Measurements from ENCODE around the gene SLC9A4. TPM values are rescaled to one million over a fixed set of nuclear protein-coding genes. Genes with fewer than 3 reads are reported as not detected.

The SLC9A4 gene
- total RNA-seq, 1 donor from 2014 or later, result not detected

GRCh38 chr2:102547462-102547861 is 74.4 kb downstream of the SLC9A4 start:
- H3K27me3 ChIP-seq (ENCODE audit: low read depth), result no peaks in the 10 kb centered on the region
- H3K9me3 ChIP-seq, result peaks cover 17% of the 10 kb centered on the region
- no peaks in the 10 kb centered on the region for H3K36me3 ChIP-seq
- H3K4me1 ChIP-seq, result no peaks in the 10 kb centered on the region
- no peak for ATAC-seq
- no peak overlapping the region for H3K4me3 ChIP-seq
- no peak for TF ChIP-seq CTCF (IDR thresholded peaks at IDR 0.05)
- no peak for DNase-seq
- intact Hi-C loops (cut with DNase I), result no loop called here
- no peak overlapping the region for H3K27ac ChIP-seq

DNA sequence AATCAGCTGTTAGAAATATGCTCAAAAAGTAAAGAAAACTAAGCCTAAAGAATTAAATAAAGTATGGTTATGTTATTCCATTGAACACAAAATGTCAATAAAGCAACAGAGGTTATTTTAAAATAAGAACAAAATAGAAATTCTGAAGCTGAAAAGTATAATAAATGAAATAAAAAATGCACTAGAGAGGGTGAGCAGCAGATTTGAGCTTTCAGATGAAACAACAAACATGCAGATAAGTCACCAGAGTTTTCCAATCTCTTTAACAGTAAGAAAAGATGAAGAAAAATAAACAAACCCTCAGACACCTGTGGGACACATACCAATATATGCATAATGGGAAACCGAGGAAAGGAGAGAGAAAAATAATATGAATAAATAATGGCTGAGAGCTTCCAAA is 76.0 kb downstream of the SLC9A4 start:
- no peaks in the 10 kb centered on the region for H3K27me3 ChIP-seq (ENCODE audit: low read depth)
- H3K4me1 ChIP-seq, result no peaks in the 10 kb centered on the region
- DNase-seq, result no peak
- H3K9me3 ChIP-seq, result peaks cover 17% of the 10 kb centered on the region
- H3K27ac ChIP-seq, result no peak overlapping the region
- no peak overlapping the region for H3K4me3 ChIP-seq
- TF ChIP-seq CTCF (IDR thresholded peaks at IDR 0.05), result no peak
- intact Hi-C loops (cut with DNase I), result no loop called here
- no peak for ATAC-seq
- H3K36me3 ChIP-seq, result no peaks in the 10 kb centered on the region

DNA sequence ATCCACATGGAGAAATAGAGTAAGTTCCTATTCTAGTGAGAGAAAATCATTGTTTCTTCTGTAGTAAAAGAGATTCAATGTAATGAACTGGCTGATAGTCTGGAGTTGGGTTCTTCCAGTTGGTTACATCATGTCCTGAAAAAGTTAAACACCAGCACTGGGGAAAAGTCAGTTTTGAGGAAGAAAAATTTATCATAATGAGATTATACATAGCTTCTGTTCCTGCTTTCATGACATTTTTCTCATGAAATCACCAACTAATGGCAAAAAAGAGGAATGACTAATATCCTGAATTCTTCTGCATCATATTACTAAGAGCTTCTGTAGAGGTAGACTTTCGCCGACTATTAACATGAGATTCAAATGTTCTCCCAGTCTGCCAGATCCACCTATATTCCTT is 77.1 kb downstream of the SLC9A4 start:
- H3K27ac ChIP-seq, result no peak overlapping the region
- H3K36me3 ChIP-seq, result no peaks in the 10 kb centered on the region
- ATAC-seq (no peak), DNase-seq (no peak)
- H3K27me3 ChIP-seq (ENCODE audit: low read depth), result no peaks in the 10 kb centered on the region
- H3K4me1 ChIP-seq, result no peaks in the 10 kb centered on the region
- peaks cover 17% of the 10 kb centered on the region for H3K9me3 ChIP-seq
- intact Hi-C loops (cut with DNase I), result no loop called here
- H3K4me3 ChIP-seq, result no peak overlapping the region
- no peak for TF ChIP-seq CTCF (IDR thresholded peaks at IDR 0.05)

- H3K36me3 ChIP-seq, result no peaks in the 10 kb centered on the region
- DNase-seq, result no peak
- no peak for ATAC-seq
- H3K4me3 ChIP-seq, result no peak overlapping the region
- H3K9me3 ChIP-seq, result peaks cover 17% of the 10 kb centered on the region
- H3K4me1 ChIP-seq, result no peaks in the 10 kb centered on the region
- H3K27me3 ChIP-seq (ENCODE audit: low read depth), result no peaks in the 10 kb centered on the region
- intact Hi-C loops (cut with DNase I), result no loop called here
- TF ChIP-seq CTCF (IDR thresholded peaks at IDR 0.05), result no peak
- H3K27ac ChIP-seq, result no peak overlapping the region
Observed at GRCh38 chr2:102551329-102552096, 78.5 kb downstream of the SLC9A4 start.

GRCh38 chr2:102553601-102554000 is 80.6 kb downstream of the SLC9A4 start:
- DNase-seq (no peak), ATAC-seq (no peak)
- peaks cover 10% of the 10 kb centered on the region for H3K9me3 ChIP-seq
- no peaks in the 10 kb centered on the region for H3K27me3 ChIP-seq (ENCODE audit: low read depth)
- H3K4me3 ChIP-seq, result no peak overlapping the region
- no peak overlapping the region for H3K27ac ChIP-seq
- TF ChIP-seq CTCF (IDR thresholded peaks at IDR 0.05), result no peak
- intact Hi-C loops (cut with DNase I), result no loop called here
- H3K36me3 ChIP-seq, result no peaks in the 10 kb centered on the region
- H3K4me1 ChIP-seq, result no peaks in the 10 kb centered on the region
